Endothelial cell of umbilical vein (primary cell): ENCODE results near the gene MARCHF9. TPM values are rescaled to one million over a fixed set of nuclear protein-coding genes. Genes with fewer than 3 reads are reported as not detected.

ENCODE experiments used
- BruUV-seq: library from RNA; stranded (reverse); fragments of 400-500 nt; replicated peaks from 2 replicates; lab custom pipeline; 2021; lab: Mats Ljungman, UMichigan
- CTCF ChIA-PET: fragments of 300-600, 350-600 bp; sonication (Branson Sonifier 250); formaldehyde crosslinking; loops from one replicate; lab custom pipeline; 2021; ENCODE audit warnings: antibody characterized with exemption, inconsistent platforms; lab: Charles Lee
- POLR2A ChIA-PET: fragments of 300-600, 350-600 bp; sonication (Branson Sonifier 250); formaldehyde crosslinking; loops from one replicate; lab custom pipeline; 2021; ENCODE audit warnings: antibody characterized with exemption, inconsistent platforms; lab: Charles Lee
- DNase-seq: peaks from one replicate; pipeline ENCODE4 v3.0.0-alpha.2; 2011; ENCODE audit warnings: low read depth, low spot score
- FAIRE-seq: peaks from 2 replicates; lab custom pipeline; 2011; peaks lifted over from hg19 to GRCh38; lab: Jason Lieb, UNC
- H2AFZ ChIP-seq: 2 replicates; pipeline ENCODE4 v1.6.0; 2012; ENCODE audit warnings: low read depth, low read length, control low read depth, inconsistent platforms
- H3K27ac ChIP-seq: 2 replicates; pipeline ENCODE4 v1.5.1; 2011; ENCODE audit warnings: low read depth, mild to moderate bottlenecking, control low read depth, low read length, moderate library complexity; ENCODE audit not compliant: insufficient read depth
- H3K27me3 ChIP-seq, 2 experiments: 2 replicates each; pipeline versions ENCODE4 v1.6.0 to v1.6.1; 2011; ENCODE audit warnings: low read length in 2 of 2, mixed read lengths in 1 of 2; ENCODE audit not compliant: control insufficient read depth in 2 of 2, insufficient read depth in 2 of 2
- H3K36me3 ChIP-seq, 2 experiments: 2 replicates in 1 of 2; 3 replicates in 1 of 2; pipeline ENCODE4 v1.5.1; 2011; ENCODE audit warnings: low read length in 2 of 2, mild to moderate bottlenecking in 1 of 2, moderate library complexity in 1 of 2; ENCODE audit not compliant: control insufficient read depth in 2 of 2, insufficient read depth in 2 of 2; ENCODE audit errors: extremely low read depth in 1 of 2
- H3K4me1 ChIP-seq: 3 replicates; pipeline ENCODE4 v1.5.1; 2011; ENCODE audit warnings: mild to moderate bottlenecking, low read length; ENCODE audit not compliant: control insufficient read depth, insufficient read depth; ENCODE audit errors: extremely low read depth
- H3K4me2 ChIP-seq: 2 replicates; pipeline ENCODE4 v1.6.1; 2011; ENCODE audit warnings: low read length, control low read depth, mixed read lengths; ENCODE audit not compliant: insufficient read depth
- H3K4me3 ChIP-seq, 3 experiments: fragments of 200-600 bp in 1 of 3; sonication (generic), shearing (Covaris generic) in 1 of 3; replicated peaks in 1 of 3; 2 replicates each; pipeline ENCODE4 v1.5.1; 2011 to 2016; ENCODE audit warnings: control low read depth in 3 of 3, low read length in 3 of 3, mild to moderate bottlenecking in 2 of 3, inconsistent platforms in 1 of 3, low read depth in 1 of 3, moderate library complexity in 1 of 3; ENCODE audit not compliant: insufficient read depth in 1 of 3
- H3K79me2 ChIP-seq: 2 replicates; pipeline ENCODE4 v1.6.0; 2012; ENCODE audit warnings: low read length, inconsistent platforms; ENCODE audit not compliant: control insufficient read depth, insufficient read depth
- H3K9ac ChIP-seq: replicated peaks from 2 replicates; pipeline ENCODE3; 2011; ENCODE audit warnings: low read length, control low read depth; ENCODE audit not compliant: insufficient read depth; ENCODE audit errors: extremely low read depth
- H3K9me1 ChIP-seq: replicated peaks from 3 replicates; pipeline ENCODE4 v1.6.0; 2011; ENCODE audit warnings: mild to moderate bottlenecking, low read length; ENCODE audit not compliant: control insufficient read depth, insufficient read depth; ENCODE audit errors: extremely low read depth
- H3K9me3 ChIP-seq: replicated peaks from 2 replicates; pipeline ENCODE4 v1.5.1; 2012; ENCODE audit warnings: low read length, inconsistent platforms; ENCODE audit not compliant: control insufficient read depth, insufficient read depth
- H4K20me1 ChIP-seq: replicated peaks from 2 replicates; pipeline ENCODE3; 2011; ENCODE audit warnings: mild to moderate bottlenecking, low read length; ENCODE audit not compliant: control insufficient read depth, insufficient read depth; ENCODE audit errors: extremely low read depth
- CTCF ChIP-seq, 2 donors: IDR thresholded peaks; 1 replicate in 1 of 2; 2 replicates in 1 of 2; pipeline ENCODE4 v1.5.1; 2011; ENCODE audit warnings: low read length in 2 of 2, mild to moderate bottlenecking in 2 of 2, moderate library complexity in 2 of 2, control low read depth in 1 of 2, inconsistent platforms in 1 of 2, low read depth in 1 of 2; ENCODE audit not compliant: insufficient read depth in 1 of 2; ENCODE audit errors: extremely low read depth in 1 of 2
- EZH2 ChIP-seq: IDR thresholded peaks from 2 replicates; pipeline ENCODE4 v1.6.1; 2012; ENCODE audit warnings: borderline replicate concordance, low read depth, mild to moderate bottlenecking, moderate library complexity, low read length, inconsistent platforms; ENCODE audit not compliant: severe bottlenecking
- FOS ChIP-seq: IDR thresholded peaks from 2 replicates; pipeline ENCODE4 v1.6.1; 2011; ENCODE audit warnings: mild to moderate bottlenecking, low read length, moderate library complexity, borderline replicate concordance; ENCODE audit not compliant: insufficient read depth
- GATA2 ChIP-seq: IDR thresholded peaks from 2 replicates; pipeline ENCODE4 v1.7.0; 2011; ENCODE audit warnings: low read depth, mild to moderate bottlenecking, moderate library complexity, mixed read lengths, low read length; ENCODE audit not compliant: insufficient read length, insufficient read depth
- JUN ChIP-seq: IDR thresholded peaks from 2 replicates; pipeline ENCODE4 v1.6.1; 2011; ENCODE audit warnings: borderline replicate concordance, low read depth; ENCODE audit not compliant: insufficient read length, insufficient read depth
- MAX ChIP-seq: IDR thresholded peaks from 2 replicates; pipeline ENCODE4 v1.6.1; 2011; ENCODE audit not compliant: insufficient read depth, insufficient read length
- MYC ChIP-seq: IDR thresholded peaks from one replicate; pipeline ENCODE4 v1.6.1; 2011; ENCODE audit warnings: mild to moderate bottlenecking, low read depth, low read length
- POLR2A ChIP-seq: IDR thresholded peaks from 2 replicates; pipeline ENCODE4 v1.6.1; 2012; ENCODE audit warnings: low read depth, mild to moderate bottlenecking, control low read depth, low read length
- POLR2AphosphoS5 ChIP-seq: IDR thresholded peaks from 2 replicates; pipeline ENCODE4 v1.6.1; 2012; ENCODE audit warnings: low read depth, mild to moderate bottlenecking, control low read depth, low read length, moderate library complexity; ENCODE audit not compliant: insufficient read depth
- dilution Hi-C: fragments of 300-500 bp; cut with MboI; formaldehyde crosslinking; loops from one replicate; pipeline ENCODE4 v1.15.0; 2019; ENCODE audit warnings: low sequenced_read_pairs; ENCODE audit not compliant: extremely low pct_ligation_motif_present
- intact Hi-C: fragments of 100-400 bp; cut with micrococcal nuclease; formaldehyde crosslinking; loops from one replicate; pipeline ENCODE4 v1.10.0; 2022
- polyA plus RNA-seq, 4 experiments: library from polyadenylated mRNA; depleted of rRNA in 3 of 4; stranded (reverse) in 3 of 4; unstranded in 1 of 4; fragments of >200 nt; gene quantifications; 2 replicates each; pipeline versions ENCODE4 v1.2.1 to v1.2.3, GENCODE V29; 2011 to 2012; ENCODE audit warnings: missing spikeins in 1 of 4
- total RNA-seq: library from RNA; stranded (reverse); gene quantifications from 2 replicates; pipeline ENCODE4 v1.2.3, GENCODE V29; 2021

Gene MARCHF9
- total and polyA plus RNA-seq, 2 donors (not counting 3 experiments of a cell fraction or from before 2014, with no cell fraction given): 4.6 to 4.8 TPM

GRCh38 chr12:57745485-57745881 is 9.4 kb upstream of the MARCHF9 start:
- Histone ChIP-seq H3K4me3 (peak overlapping the region; percentile 44 to 88 (median 75)), H3K9me3 (no peaks in the 10 kb centered on the region), H3K9me1 (no peaks in the 10 kb centered on the region), H3K4me1 (peaks cover 10% of the 10 kb centered on the region), H3K79me2 (peaks cover 4% of the 10 kb centered on the region), H4K20me1 (no peaks in the 10 kb centered on the region), H3K4me2 (peak overlapping the region; percentile 76), H3K9ac (peak overlapping the region; percentile 88), H3K27ac (peak overlapping the region; percentile 68), H2AFZ (no peak overlapping the region), H3K27me3 (peaks cover 8 to 10% of the 10 kb centered on the region in 2 experiments), H3K36me3 (peaks cover 4 to 18% of the 10 kb centered on the region in 2 experiments)
- TF ChIP-seq CTCF (IDR thresholded peaks at IDR 0.05; ENCODE audit: extremely low read depth in 1 of 2, insufficient read depth in 1 of 2, low read depth in 1 of 2, low read length in 2 of 2): no peak
- TF ChIP-seq GATA2: no peak
- no peak for TF ChIP-seq FOS
- TF ChIP-seq MYC: no peak
- TF ChIP-seq MAX: no peak
- TF ChIP-seq POLR2A: no peak
- no peak for TF ChIP-seq EZH2
- no peak for TF ChIP-seq POLR2AphosphoS5
- no peak for TF ChIP-seq JUN
- DNase-seq (no peak), FAIRE-seq (peak; percentile 31)
- TSS peak; percentile 35 for BruUV-seq
- dilution Hi-C loops (no loop called here), intact Hi-C loops (no loop called here)
- CTCF ChIA-PET: interaction anchor here (1.3 to 2.6 kb wide), 5 partner anchors 10 to 19 kb away, joined by 5 to 20 read pairs (median 5); no protein-coding TSS in a partner anchor
- POLR2A ChIA-PET: interaction anchor here (1.2 kb wide), 1 partner anchor 27 kb away, joined by 4 read pairs; the partner anchor contains the start of genes EEF1AKMT3 and METTL1
